Measurements from ENCODE around the gene CHRNB1.

Gene CHRNB1

DNA sequence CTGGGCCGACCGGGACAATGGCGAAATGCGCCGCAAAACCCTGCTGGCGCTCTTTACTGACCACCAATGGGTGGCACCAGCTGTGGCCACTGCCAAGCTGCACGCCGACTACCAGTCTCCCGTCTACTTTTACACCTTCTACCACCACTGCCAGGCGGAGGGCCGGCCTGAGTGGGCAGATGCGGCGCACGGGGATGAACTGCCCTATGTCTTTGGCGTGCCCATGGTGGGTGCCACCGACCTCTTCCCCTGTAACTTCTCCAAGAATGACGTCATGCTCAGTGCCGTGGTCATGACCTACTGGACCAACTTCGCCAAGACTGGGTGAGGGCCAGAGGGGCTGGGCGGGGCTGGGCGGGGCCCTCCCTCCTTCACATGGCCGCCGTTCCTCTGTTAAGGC lies 29.1 kb upstream of the CHRNB1 start:
- in situ Hi-C loops (cut with MboI; ENCODE audit: low sequenced_read_pairs): no loop called here

DNA sequence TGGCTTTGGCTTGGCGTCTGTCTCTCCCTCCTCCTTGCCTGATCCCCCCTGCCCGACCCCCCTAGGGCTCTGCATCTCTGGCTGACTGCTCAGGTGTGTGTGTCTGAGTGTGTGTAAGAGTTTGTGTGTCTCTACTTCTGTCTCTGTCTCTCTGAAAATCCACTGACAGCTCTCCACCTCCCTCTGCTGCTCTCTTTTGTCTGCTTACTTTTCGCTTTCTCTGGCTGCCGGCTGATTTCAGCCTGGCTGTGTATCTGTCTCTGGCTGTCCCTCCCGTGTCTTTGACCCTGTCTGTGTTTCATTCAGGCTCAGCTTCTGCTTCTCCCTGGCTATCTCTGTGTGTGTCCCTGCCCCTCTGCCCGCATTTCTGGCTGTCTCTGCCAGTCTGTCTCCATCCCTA lies 28.5 kb upstream of the CHRNB1 start:
- in situ Hi-C loops (cut with MboI; ENCODE audit: low sequenced_read_pairs): no loop called here

DNA sequence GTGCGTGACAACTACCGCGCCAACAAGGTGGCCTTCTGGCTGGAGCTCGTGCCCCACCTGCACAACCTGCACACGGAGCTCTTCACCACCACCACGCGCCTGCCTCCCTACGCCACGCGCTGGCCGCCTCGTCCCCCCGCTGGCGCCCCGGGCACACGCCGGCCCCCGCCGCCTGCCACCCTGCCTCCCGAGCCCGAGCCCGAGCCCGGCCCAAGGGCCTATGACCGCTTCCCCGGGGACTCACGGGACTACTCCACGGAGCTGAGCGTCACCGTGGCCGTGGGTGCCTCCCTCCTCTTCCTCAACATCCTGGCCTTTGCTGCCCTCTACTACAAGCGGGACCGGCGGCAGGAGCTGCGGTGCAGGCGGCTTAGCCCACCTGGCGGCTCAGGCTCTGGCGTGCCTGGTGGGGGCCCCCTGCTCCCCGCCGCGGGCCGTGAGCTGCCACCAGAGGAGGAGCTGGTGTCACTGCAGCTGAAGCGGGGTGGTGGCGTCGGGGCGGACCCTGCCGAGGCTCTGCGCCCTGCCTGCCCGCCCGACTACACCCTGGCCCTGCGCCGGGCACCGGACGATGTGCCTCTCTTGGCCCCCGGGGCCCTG lies 27.7 kb upstream of the CHRNB1 start:
- in situ Hi-C loops (cut with MboI; ENCODE audit: low sequenced_read_pairs): no loop called here

DNA sequence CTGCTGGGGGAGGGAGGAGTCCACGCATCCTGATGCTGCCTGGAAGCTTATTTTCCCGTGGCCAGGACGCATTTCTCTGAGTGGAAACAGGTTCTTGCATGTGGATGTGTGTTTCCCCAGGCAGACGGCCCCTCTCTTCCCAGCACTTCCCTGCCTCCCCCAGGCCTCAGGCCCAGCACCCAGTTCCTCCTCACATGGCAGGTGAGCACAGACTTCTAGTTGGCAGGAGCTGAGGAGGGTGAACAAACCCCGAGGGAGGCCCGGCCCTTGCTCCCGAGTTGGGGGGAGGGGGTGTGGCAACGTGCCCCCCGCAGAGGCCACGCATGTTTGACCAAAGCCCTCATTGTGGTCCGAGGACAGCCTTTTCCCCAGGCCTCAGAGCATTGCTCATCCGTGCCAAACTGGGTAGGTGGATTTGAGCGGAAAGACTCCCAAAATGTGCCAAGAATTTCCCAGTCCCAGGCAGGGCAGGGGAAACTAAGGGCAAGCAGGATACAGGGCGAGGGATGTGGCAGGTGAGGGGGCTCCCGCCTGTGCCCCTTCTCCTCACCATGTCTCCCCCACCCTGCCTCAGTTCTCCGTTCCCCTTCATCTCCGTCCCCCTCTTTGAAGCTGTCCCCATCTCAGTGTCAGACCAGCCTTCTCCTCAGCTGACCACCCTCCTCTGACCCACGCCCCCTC lies 26.2 kb upstream of the CHRNB1 start:
- in situ Hi-C loops (cut with MboI; ENCODE audit: low sequenced_read_pairs): no loop called here

DNA sequence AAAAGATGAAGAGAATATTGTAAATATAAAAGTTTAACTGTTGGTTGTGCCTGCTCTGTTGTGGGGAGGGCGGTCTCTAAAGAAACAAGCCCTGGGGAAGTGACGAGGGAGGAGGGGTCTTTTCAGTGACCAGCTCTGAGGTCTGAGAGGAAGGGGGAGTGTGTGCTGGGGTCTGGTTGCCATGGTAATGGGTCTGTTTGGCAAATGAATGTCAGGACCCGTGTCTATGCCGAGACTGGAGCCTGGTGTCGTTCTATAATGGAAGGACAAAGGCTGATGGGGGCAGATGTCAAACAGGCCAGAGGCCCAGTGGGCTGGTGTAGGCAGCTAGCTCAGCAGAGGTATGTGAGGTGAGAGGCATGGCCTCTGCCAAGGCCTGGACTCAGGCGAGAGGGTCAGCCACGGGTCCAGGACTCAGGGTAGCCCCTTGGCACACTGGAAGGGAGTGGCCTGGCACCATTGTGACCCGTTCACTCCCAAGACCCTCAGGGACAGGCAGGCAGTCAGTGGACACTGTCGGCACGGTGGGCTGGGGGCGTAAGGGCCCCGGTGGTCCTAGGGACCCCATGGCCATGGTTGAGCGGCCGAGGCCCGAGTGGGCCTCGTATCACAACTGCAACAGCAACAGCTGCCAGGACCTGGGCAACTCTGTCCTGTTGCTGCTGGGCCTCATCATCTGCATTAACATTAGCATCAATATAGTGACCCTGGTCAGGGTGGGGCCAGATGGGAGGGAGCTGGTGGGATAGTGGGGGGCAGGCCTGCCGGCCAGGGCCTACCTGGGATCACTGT lies 24.8 kb upstream of the CHRNB1 start, which contains the start of gene SPEM1:
TSS of gene SPEM1 (plus strand) at position 506 of the 792 bp plus-strand sequence. CDS start at position 567, 61 bp downstream.
- in situ Hi-C loops (cut with MboI; ENCODE audit: low sequenced_read_pairs): no loop called here

DNA sequence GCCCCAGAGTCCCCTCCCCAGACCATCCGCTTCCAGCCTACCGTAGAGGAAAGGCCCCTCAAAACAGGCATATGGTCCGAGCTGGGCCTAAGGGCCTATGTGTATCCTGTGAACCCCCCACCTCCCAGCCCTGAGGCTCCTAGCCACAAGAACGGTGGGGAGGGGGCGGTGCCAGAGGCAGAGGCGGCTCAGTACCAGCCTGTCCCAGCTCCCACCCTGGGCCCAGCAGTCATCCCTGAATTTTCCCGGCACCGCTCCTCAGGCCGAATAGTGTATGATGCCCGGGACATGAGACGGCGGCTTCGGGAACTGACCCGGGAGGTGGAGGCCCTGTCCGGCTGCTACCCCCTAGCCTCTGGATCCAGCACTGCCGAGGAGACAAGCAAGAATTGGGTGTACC lies 23.7 kb upstream of the CHRNB1 start:
- in situ Hi-C loops (cut with MboI; ENCODE audit: low sequenced_read_pairs): no loop called here

DNA sequence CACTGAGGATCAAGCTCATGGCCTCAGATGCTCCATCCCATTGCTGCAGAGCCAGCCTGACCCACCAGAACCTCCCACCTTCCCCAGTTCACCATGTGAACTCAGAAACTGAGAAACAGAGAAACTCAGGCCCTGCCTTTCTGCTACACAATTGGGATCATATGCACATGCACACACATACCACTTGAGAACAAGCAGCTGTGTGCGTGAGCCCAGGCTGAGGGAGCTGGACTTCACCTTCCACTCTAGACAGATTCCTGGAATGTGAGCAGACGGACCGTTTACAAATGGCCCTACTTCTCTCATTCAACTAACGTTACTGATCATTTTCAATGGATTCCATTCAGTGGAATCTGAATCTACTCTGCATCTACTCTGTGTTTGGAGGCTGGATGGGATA lies 21.2 kb upstream of the CHRNB1 start:
- in situ Hi-C loops (cut with MboI; ENCODE audit: low sequenced_read_pairs): no loop called here

DNA sequence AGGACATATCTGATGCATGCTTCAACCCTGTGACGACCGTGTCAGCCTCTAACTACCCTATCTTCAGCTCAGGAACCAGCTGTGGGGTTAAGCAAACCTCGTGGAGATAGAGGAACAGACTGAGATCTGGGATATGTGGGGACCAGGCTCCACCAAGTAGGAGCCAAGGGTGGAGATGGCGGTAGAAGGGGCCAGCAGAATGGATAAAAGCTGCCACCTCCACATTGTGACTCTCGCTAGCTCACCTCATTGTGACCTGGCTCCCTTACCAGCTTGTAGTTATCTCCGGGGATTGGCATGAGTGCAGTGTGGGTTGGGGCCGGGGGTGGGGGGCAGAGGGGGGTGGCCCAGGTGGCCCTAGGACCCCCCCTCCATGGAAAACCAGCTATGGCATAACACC lies 19.5 kb upstream of the CHRNB1 start, which contains the start of gene SPEM2:
TSS of gene SPEM2 (plus strand) at position 301 of the 400 bp plus-strand sequence. CDS start at position 374, 73 bp downstream.
- in situ Hi-C loops (cut with MboI; ENCODE audit: low sequenced_read_pairs): no loop called here

DNA sequence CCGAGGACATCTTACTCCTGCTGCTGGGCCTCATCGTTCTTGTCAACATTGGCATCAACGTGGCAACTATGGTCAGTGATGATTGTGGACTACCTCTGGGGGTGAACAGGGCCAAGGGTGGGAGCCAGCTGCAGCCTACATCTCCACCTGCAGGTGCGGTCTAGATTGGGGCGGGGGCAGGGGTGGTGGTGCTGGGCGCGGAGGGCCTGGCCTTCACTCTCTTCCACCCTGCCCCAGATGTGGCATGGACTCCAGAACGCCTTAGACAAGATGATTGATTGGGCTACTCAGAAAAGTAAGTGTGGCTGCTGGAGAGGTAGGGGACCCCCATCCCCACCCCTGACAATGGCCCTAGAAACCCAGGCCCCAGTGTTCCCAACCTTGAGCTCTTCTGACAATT lies 19.1 kb upstream of the CHRNB1 start:
- in situ Hi-C loops (cut with MboI; ENCODE audit: low sequenced_read_pairs): no loop called here

DNA sequence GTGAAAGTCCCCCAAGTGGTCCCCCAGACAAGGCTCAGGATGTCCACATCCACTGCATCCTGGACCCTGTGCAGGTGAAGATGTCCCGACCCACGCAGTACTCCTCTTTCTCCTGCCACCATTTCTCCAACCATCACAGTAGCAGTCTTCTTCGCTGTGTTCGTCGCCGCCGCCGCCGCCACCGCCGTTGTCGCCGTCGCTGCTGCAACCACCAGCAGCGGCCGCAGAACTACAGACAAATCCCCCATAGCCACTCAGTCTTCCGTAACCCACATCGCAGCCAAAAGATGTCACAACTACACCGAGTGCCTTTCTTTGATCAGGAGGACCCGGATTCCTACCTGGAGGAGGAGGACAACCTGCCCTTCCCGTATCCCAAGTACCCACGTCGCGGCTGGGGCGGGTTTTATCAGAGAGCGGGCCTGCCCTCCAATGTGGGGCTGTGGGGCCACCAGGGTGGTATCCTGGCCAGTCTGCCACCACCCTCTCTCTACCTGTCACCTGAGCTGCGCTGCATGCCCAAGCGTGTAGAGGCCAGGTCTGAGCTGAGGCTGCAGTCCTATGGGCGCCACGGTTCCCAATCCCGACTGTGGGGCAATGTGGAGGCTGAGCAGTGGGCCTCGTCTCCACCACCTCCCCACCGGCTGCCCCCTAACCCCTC lies 18.5 kb upstream of the CHRNB1 start:
- in situ Hi-C loops (cut with MboI; ENCODE audit: low sequenced_read_pairs): no loop called here

DNA sequence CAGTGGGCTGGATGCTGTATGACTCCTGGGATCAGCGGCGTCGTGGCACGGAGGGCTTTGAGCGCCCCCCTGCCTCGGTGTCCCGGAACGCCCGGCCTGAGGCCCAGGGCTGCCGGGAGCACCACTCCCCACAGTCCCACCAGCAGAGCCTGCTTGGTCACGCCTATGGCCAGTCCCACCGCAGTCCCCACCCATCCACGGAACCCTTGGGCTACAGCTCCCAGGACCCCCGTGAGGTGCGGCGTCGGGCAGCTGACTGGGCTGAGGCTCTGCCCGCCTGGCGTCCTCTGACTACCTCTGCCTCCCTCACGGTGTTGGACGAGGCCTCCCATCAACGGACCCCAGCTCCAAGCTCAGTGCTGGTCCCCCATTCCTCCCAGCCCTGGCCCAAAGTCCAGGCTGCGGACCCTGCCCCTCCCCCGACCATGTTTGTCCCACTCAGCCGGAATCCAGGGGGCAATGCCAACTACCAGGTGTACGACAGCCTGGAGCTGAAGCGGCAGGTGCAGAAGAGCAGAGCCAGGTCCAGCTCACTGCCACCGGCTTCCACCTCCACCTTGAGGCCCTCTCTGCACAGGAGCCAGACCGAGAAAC lies 17.9 kb upstream of the CHRNB1 start:
- in situ Hi-C loops (cut with MboI; ENCODE audit: low sequenced_read_pairs): no loop called here

DNA sequence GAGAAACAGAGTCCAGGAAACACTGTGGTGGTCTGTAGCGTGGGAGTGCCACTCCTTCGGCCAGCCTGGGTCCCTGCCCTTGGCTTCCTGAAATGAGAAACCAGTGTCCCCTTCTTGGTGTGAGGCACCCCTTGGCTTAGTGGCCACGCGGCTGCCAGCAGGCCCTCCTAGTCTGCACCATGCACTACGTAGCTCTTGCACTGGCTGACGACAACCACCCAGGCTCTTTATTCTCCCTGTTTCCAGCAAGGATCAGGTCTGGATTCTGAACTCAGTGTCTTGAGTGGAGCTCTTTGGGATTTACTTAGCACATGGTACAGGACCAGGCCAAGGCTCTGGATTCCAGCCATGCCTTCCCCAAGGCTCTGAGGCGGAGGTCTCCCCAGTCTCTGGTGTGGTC lies 17.3 kb upstream of the CHRNB1 start:
- in situ Hi-C loops (cut with MboI; ENCODE audit: low sequenced_read_pairs): no loop called here

DNA sequence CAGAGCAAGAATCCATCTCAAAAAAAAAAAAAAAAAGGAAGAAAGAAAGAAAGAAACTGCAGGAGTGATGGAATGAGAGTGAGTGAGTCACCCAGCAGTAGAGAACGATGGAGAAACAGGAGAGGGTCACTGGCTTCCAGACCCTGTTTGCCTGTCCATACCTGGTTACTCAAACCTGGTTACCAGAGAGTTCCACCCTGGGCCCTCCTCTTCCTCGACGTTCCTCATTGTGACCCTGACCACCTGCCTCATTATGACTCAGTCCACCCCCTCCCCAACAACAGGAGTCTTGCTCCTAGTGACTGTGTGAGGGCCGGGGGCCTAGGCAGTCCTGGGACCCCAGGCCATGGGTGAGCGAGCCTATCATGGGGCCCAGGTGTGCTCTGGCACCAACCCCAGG lies 16.3 kb upstream of the CHRNB1 start, which contains the start of gene SPEM3:
TSS of gene SPEM3 (plus strand) at position 301 of the 400 bp plus-strand sequence. CDS start at position 347, 46 bp downstream.
- in situ Hi-C loops (cut with MboI; ENCODE audit: low sequenced_read_pairs): no loop called here

DNA sequence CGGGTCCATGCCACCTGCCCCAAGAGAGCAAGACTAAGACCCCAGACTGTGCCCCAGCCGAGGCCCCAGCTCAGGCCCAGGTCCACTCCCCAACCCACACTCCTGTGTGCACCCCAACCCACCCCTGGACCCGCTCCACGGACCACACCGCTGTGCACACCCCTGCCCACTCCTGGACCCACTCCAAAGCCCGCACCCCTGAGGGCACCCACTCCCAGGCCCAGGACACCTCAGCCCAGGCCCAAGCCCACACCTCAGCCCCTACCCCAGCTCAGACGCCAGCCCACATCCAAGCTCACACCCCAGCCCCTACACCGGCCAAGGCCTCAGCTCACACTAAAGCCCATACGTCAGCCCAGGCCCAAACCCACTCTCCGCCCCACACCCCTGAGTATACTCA lies 15.1 kb upstream of the CHRNB1 start:
- in situ Hi-C loops (cut with MboI; ENCODE audit: low sequenced_read_pairs): no loop called here

DNA sequence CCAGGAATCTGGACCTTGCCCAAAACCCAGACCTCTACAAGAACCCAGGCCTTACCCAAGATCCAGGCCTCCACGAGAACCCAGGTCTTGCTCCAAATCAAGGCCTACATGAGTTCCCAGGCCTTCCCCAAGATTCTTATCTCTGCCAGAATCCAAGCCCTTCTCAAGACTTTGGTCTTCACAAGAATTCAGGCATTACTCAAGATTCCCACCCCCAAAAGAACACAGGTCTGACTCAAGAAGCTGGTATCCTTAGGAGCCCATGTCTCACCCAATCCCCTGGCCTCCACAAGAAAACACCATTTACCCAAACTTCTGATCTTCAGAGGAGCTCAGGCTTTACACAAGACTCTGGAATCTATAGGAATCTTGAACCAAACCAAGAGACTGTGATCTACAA lies 13.6 kb upstream of the CHRNB1 start:
- in situ Hi-C loops (cut with MboI; ENCODE audit: low sequenced_read_pairs): no loop called here

DNA sequence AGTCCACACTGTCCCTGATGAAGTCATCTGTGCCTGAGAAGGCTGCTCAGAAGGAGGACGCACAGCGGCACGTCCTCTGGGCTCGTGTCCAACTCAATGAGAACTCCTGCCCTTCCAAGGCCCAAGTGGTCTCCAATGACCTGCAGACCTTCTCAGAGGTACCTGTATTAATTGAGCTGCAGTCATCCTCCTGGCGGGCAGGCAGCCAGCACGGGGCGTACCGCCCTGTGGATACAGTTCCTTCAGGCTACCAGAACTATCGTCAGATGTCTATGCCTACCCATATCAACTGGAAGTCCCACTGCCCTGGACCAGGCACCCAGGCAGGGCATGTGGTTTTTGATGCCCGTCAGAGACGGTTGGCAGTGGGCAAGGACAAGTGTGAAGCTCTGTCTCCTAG lies 12.6 kb upstream of the CHRNB1 start:
- in situ Hi-C loops (cut with MboI; ENCODE audit: low sequenced_read_pairs): no loop called here

DNA sequence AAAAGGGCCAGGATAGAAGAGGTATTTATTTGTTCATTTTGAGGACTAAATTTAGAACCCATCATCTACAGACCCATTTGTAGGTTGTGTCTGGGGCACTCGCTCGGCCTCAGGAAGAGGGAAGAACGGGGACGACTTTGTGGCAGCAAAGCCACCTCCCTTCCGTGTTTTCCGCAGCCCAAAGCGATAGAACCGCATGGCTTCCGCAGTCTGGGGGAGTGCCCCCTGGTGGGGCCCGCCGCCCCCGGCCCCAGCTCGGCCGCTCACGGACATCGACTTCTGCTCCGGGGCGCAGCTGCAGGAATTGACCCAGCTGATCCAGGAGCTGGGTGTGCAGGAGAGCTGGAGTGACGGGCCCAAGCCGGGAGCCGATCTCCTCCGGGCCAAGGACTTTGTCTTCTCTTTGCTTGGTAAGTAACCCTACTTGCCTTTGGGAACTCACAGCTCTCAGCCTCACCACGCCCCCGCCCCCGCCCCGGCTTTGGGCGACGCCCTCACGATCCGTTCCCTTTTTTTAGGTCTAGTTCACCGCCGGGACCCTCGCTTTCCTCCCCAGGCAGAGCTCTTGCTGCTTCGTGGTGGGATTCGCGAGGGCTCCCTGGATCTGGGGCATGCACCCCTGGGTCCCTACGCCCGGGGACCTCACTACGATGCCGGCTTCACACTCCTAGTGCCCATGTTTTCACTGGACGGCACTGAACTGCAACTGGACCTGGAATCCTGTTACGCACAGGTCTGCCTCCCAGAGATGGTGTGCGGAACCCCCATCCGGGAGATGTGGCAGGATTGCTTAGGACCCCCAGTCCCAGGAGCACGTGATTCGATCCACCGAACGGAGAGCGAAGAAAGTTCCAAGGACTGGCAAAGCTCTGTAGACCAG lies 8.9 kb upstream of the CHRNB1 start:
- in situ Hi-C loops (cut with MboI; ENCODE audit: low sequenced_read_pairs): no loop called here

DNA sequence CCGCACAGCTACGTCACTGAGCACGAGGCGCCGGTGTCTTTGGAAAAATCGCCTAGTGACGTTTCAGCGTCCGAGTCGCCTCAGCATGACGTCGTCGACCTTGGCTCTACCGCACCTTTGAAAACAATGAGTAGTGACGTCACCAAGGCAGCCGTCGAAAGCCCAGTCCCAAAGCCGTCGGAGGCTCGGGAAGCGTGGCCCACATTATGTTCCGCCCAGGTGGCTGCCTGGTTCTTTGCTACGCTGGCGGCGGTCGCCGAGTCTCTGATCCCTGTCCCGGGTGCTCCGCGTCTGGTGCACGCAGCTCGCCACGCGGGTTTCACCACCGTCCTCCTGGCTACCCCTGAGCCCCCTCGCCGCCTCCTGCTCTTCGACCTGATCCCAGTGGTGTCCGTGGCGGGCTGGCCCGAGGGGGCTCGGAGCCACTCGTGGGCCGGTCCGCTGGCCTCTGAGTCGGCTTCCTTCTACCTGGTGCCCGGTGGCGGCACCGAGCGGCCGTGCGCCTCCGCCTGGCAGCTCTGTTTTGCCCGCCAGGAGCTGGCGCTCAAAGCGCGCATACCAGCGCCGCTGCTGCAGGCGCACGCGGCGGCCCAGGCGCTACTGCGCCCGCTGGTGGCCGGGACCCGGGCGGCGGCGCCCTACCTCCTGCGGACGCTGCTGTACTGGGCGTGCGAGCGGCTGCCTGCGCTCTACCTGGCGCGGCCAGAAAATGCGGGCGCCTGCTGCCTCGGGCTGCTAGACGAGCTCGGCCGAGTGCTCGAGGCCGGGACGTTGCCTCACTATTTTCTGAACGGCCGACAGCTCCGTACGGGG lies 8.1 kb upstream of the CHRNB1 start:
- in situ Hi-C loops (cut with MboI; ENCODE audit: low sequenced_read_pairs): no loop called here

DNA sequence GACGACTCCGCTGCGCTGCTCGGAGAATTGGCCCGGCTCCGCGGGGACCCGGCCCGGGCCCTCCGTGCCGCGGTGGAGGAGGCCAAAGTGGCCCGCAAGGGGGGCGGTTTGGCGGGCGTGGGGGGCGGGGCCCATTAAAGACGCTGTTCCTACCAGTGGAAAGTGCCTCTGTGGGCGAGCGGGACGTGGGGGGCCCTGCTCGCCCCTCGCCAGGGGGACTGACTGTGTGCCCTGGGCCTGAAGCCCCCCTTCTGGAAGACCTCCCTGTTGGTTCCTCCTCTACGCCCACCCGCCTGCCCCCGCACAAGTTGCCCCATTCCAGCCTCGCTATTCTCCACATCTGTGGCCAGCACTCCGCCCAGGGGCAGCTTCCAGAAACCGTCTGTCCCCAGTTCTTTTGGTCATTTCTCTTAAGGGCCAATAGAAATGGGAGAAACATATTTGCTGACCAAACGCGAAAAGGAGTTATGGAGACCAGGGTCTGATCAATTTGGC lies 7.4 kb upstream of the CHRNB1 start:
- in situ Hi-C loops (cut with MboI; ENCODE audit: low sequenced_read_pairs): no loop called here

All from HL-60/S4 treated with phorbol 12-myristate 13-acetate at 8.2 ng/mL for 4 days and 3 days (cell line).